ENCODE results near the gene WDR36. TPM values are rescaled to one million over a fixed set of nuclear protein-coding genes. Genes with fewer than 3 reads are reported as not detected.

The WDR36 gene
- total RNA-seq, 1 experiment from 2014 or later, result 17.7 TPM

GRCh38 chr5:111119856-111120255 is 27.7 kb downstream of the WDR36 start:
- Histone ChIP-seq H3K4me2 (no peak overlapping the region), H3K9me3 (ENCODE audit: insufficient read depth, low read depth) (no peaks in the 10 kb centered on the region), H3F3A (ENCODE audit: insufficient read depth, low read depth) (no peaks in the 10 kb centered on the region), H3K27ac (no peak overlapping the region), H4K20me1 (ENCODE audit: insufficient read depth) (no peaks in the 10 kb centered on the region), H3K9me2 (ENCODE audit: insufficient read depth) (no peaks in the 10 kb centered on the region), H3K4me1 (replicated peaks; ENCODE audit: insufficient read depth) (no peaks in the 10 kb centered on the region), H3K79me2 (ENCODE audit: low read depth) (no peaks in the 10 kb centered on the region), H3K36me3 (ENCODE audit: low read depth) (peaks cover 37% of the 10 kb centered on the region), H3K27me3 (ENCODE audit: insufficient read depth, low read depth) (no peaks in the 10 kb centered on the region), H3K4me3 (no peak overlapping the region), H2AFZ (no peak overlapping the region)
- ChIA-PET POLR2A (ENCODE audit: unreplicated experiment) (no interaction called here), CTCF (no interaction called here)
- TF ChIP-seq CTCF (conservative IDR thresholded peaks at IDR 0.05) (no peak), EZH2 (IDR thresholded peaks at IDR 0.05; ENCODE audit: low read depth) (no peak)
- BruUV-seq (replicated peaks), result no TSS peak
- intact Hi-C loops (cut with micrococcal nuclease; ENCODE audit: unreplicated experiment), result no loop called here
- no peak for DNase-seq

- no peak for DNase-seq
- H3K27me3 ChIP-seq (ENCODE audit: insufficient read depth, low read depth), result no peaks in the 10 kb centered on the region
- peaks cover 37% of the 10 kb centered on the region for H3K36me3 ChIP-seq (ENCODE audit: low read depth)
- H3K9me3 ChIP-seq (ENCODE audit: insufficient read depth, low read depth), result no peaks in the 10 kb centered on the region
- no peaks in the 10 kb centered on the region for H3K9me2 ChIP-seq (ENCODE audit: insufficient read depth)
- H3K79me2 ChIP-seq (ENCODE audit: low read depth), result no peaks in the 10 kb centered on the region
- no peak overlapping the region for H3K27ac ChIP-seq
- intact Hi-C loops (cut with micrococcal nuclease; ENCODE audit: unreplicated experiment), result no loop called here
- ChIA-PET CTCF (no interaction called here), POLR2A (ENCODE audit: unreplicated experiment) (no interaction called here)
- H3F3A ChIP-seq (ENCODE audit: insufficient read depth, low read depth), result no peaks in the 10 kb centered on the region
- H3K4me1 ChIP-seq (replicated peaks; ENCODE audit: insufficient read depth), result no peaks in the 10 kb centered on the region
- no peak overlapping the region for H2AFZ ChIP-seq
- BruUV-seq (replicated peaks), result no TSS peak
- no peak overlapping the region for H3K4me3 ChIP-seq
- H3K4me2 ChIP-seq, result no peak overlapping the region
- no peaks in the 10 kb centered on the region for H4K20me1 ChIP-seq (ENCODE audit: insufficient read depth)
- TF ChIP-seq EZH2 (IDR thresholded peaks at IDR 0.05; ENCODE audit: low read depth) (no peak), CTCF (conservative IDR thresholded peaks at IDR 0.05) (no peak)
These were observed 28.8 kb downstream of the WDR36 start for GRCh38 chr5:111120911-111121310.

GRCh38 chr5:111121926-111122325 is 29.8 kb downstream of the WDR36 start:
- no TSS peak for BruUV-seq (replicated peaks)
- no peaks in the 10 kb centered on the region for H3K9me2 ChIP-seq (ENCODE audit: insufficient read depth)
- ChIA-PET POLR2A (ENCODE audit: unreplicated experiment) (no interaction called here), CTCF (no interaction called here)
- no peak for DNase-seq
- H2AFZ ChIP-seq, result no peak overlapping the region
- H4K20me1 ChIP-seq (ENCODE audit: insufficient read depth), result no peaks in the 10 kb centered on the region
- H3K4me3 ChIP-seq, result no peak overlapping the region
- no peaks in the 10 kb centered on the region for H3K9me3 ChIP-seq (ENCODE audit: insufficient read depth, low read depth)
- H3K27me3 ChIP-seq (ENCODE audit: insufficient read depth, low read depth), result no peaks in the 10 kb centered on the region
- TF ChIP-seq CTCF (conservative IDR thresholded peaks at IDR 0.05) (no peak), EZH2 (IDR thresholded peaks at IDR 0.05; ENCODE audit: low read depth) (no peak)
- H3K4me2 ChIP-seq, result no peak overlapping the region
- no peaks in the 10 kb centered on the region for H3K79me2 ChIP-seq (ENCODE audit: low read depth)
- H3K4me1 ChIP-seq (replicated peaks; ENCODE audit: insufficient read depth), result no peaks in the 10 kb centered on the region
- H3F3A ChIP-seq (ENCODE audit: insufficient read depth, low read depth), result no peaks in the 10 kb centered on the region
- H3K36me3 ChIP-seq (ENCODE audit: low read depth), result peaks cover 45% of the 10 kb centered on the region
- H3K27ac ChIP-seq, result no peak overlapping the region
- intact Hi-C loops (cut with micrococcal nuclease; ENCODE audit: unreplicated experiment), result no loop called here

Data from PC-9 (cell line).